Measurements from ENCODE around the gene KCNN3. TPM values are rescaled to one million over a fixed set of nuclear protein-coding genes. Genes with fewer than 3 reads are reported as not detected.

Gene KCNN3
- total and polyA plus RNA-seq, 2 of the 13 experiments (the other 11 are each of a cell fraction or from before 2014, with no cell fraction given): not detected

- TF ChIP-seq MAF1 (CRISPR knock-in tag; IDR thresholded peaks at IDR 0.05; ENCODE audit: borderline replicate concordance) (no peak), FOXA3 (CRISPR knock-in tag; IDR thresholded peaks at IDR 0.05) (peak; percentile 76), MBNL3 (CRISPR knock-in tag; conservative IDR thresholded peaks at IDR 0.05) (no peak), RAD21 (CRISPR knock-in tag; IDR thresholded peaks at IDR 0.05) (no peak), TGIF2 (CRISPR knock-in tag; IDR thresholded peaks at IDR 0.05) (no peak), SUZ12 (IDR thresholded peaks at IDR 0.05; ENCODE audit: low read depth, low read length) (no peak), ZNF160 (CRISPR knock-in tag; IDR thresholded peaks at IDR 0.05) (no peak), KLF12 (CRISPR knock-in tag; IDR thresholded peaks at IDR 0.05; ENCODE audit: borderline replicate concordance) (no peak), HBP1 (CRISPR knock-in tag; IDR thresholded peaks at IDR 0.05; ENCODE audit: low read depth) (no peak), MAX (IDR thresholded peaks at IDR 0.05) (peak; percentile 32; the same call in 1 of the 2 replicates), AHDC1 (CRISPR knock-in tag; IDR thresholded peaks at IDR 0.05; ENCODE audit: borderline replicate concordance) (peak; percentile 23; the same call in 1 of the 2 replicates), ZNF639 (CRISPR knock-in tag; conservative IDR thresholded peaks at IDR 0.05) (no peak), SIX1 (CRISPR knock-in tag; IDR thresholded peaks at IDR 0.05; ENCODE audit: borderline replicate concordance) (peak; percentile 9; the same call in 1 of the 2 replicates), ZNF768 (CRISPR knock-in tag; IDR thresholded peaks at IDR 0.05) (no peak), MEIS2 (CRISPR knock-in tag; IDR thresholded peaks at IDR 0.05) (no peak), ZNF546 (CRISPR knock-in tag; conservative IDR thresholded peaks at IDR 0.05) (no peak), ZNF777 (CRISPR knock-in tag; IDR thresholded peaks at IDR 0.05) (no peak), TAF15 (IDR thresholded peaks at IDR 0.05; ENCODE audit: low read depth, low read length, poor library complexity, severe bottlenecking) (no peak), TFE3 (CRISPR knock-in tag; IDR thresholded peaks at IDR 0.05) (no peak), ZBTB42 (CRISPR knock-in tag; IDR thresholded peaks at IDR 0.05) (no peak; the same call in 1 of the 2 replicates), ZNF652 (CRISPR knock-in tag; IDR thresholded peaks at IDR 0.05; ENCODE audit: borderline replicate concordance, low read depth) (no peak), ZNF282 (IDR thresholded peaks at IDR 0.05; ENCODE audit: partially characterized antibody) (no peak)
Observed at GRCh38 chr1:154877370-154877974, 7.4 kb upstream of the KCNN3 start (continued).

All from HepG2 (cell line).